SW480 (cell line): ENCODE measurements around the gene HBB.

ENCODE experiments used
- DNase-seq: peaks from one replicate; pipeline ENCODE4 v3.0.0-alpha.2; 2016; ENCODE audit warnings: low spot score

The HBB gene

GRCh38 chr11:5227681-5228080, 810 bp upstream of the HBB start:
- no peak for DNase-seq

DNA sequence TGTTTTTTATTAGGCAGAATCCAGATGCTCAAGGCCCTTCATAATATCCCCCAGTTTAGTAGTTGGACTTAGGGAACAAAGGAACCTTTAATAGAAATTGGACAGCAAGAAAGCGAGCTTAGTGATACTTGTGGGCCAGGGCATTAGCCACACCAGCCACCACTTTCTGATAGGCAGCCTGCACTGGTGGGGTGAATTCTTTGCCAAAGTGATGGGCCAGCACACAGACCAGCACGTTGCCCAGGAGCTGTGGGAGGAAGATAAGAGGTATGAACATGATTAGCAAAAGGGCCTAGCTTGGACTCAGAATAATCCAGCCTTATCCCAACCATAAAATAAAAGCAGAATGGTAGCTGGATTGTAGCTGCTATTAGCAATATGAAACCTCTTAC, 1.4 kb downstream of the HBB start:
- no peak for DNase-seq

DNA sequence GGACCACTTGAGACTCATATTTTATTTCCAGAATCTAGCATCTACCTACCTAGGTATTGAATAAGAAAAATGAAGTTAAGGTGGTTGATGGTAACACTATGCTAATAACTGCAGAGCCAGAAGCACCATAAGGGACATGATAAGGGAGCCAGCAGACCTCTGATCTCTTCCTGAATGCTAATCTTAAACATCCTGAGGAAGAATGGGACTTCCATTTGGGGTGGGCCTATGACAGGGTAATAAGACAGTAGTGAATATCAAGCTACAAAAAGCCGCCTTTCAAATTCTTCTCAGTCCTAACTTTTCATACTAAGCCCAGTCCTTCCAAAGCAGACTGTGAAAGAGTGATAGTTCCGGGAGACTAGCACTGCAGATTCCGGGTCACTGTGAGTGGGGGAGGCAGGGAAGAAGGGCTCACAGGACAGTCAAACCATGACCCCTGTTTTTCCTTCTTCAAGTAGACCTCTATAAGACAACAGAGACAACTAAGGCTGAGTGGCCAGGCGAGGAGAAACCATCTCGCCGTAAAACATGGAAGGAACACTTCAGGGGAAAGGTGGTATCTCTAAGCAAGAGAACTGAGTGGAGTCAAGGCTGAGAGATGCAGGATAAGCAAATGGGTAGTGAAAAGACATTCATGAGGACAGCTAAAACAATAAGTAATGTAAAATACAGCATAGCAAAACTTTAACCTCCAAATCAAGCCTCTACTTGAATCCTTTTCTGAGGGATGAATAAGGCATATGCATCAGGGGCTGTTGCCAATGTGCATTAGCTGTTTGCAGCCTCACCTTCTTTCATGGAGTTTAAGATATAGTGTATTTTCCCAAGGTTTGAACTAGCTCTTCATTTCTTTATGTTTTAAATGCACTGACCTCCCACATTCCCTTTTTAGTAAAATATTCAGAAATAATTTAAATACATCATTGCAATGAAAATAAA, 2.1 kb downstream of the HBB start:
- no peak for DNase-seq

GRCh38 chr11:5223686-5224085, 3.2 kb downstream of the HBB start:
- no peak for DNase-seq

- no peak for DNase-seq
These were observed 3.7 kb downstream of the HBB start for GRCh38 chr11:5223146-5223545.

- DNase-seq, result no peak
These were observed 16.4 kb downstream of the HBB start for GRCh38 chr11:5210376-5210885.

DNA sequence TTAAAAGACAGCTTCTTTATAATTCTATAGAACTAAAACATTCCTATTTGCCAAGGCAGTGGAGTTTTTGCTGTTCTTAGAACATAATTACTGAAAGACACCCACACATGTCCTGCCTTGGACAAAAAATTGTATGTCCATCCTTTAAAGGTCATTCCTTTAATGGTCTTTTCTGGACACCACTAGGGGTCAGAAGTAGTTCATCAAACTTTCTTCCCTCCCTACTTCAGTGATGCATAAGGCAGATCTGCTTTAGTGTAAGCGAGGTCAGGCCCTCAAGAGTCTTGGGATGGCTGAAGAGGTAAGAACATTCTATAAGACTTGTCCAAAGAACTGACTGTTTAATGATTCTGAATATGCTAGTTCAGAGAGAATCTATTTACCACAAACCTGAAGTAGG, 22.1 kb downstream of the HBB start:
- DNase-seq, result peak; percentile 62

DNA sequence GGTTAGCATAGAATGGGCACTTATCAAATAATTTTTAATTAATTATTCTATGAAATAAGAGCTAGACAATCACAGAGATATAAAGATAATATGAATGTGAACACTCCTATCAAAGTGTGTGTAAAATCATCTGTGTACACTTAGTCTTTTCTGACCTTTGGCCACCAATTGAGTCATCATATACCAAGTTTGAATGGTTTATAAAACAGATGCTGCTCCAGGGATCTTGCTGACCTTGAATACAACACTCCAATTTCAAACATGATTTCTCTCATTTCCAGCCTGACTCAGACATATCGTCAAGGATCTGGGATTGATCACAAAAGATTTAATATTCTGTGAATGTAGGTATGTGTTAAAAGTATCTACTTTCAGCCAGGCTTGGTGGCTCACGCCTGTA, 23.5 kb downstream of the HBB start:
- DNase-seq, result no peak

DNA sequence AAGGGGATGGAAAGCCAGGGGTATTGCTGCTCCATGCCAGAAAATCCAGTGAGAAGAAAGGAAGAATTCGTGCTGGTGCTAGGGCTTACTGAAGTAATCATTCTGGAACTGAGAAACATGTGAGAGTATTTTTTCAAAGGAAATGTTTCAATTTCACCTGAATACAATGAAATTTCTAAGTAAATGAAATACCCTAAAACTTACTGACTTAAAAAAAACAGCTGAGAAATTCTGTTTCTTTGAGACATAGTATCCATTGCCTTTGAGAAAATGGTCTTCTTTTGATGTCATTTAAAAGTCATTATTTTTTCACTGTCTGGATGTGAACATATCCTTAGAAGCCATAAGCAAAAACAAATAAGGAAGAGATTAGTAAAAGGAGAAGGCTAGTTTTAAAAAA, 26.3 kb downstream of the HBB start, which contains the start of gene OR51V1:
Gene OR51V1, minus strand, starts transcription at position 101 of the 400 bp plus-strand sequence. Its CDS starts 0 bp downstream, at position 101.
- DNase-seq, result no peak

- DNase-seq, result no peak
These were observed 28.6 kb downstream of the HBB start for GRCh38 chr11:5198285-5198684.

DNA sequence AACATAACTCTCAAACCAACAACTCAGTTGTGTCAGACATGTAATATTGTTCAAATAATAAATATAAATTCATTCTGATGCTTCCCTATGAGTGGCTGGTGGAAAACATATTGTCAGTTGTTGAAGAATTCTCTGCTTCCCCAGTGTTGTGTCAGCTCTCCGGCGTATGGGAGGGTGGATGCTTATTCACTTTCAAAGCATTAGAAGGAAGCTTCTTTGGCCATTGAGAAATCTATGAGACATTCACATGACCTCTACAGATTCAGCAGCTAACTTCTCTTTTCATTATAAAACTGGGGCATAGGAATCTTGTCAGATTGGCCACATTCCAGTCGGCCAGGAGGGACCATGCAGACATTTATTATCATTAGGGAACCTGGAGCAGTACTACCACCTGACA, 29.3 kb downstream of the HBB start:
- DNase-seq, result no peak

GRCh38 chr11:5196731-5197130, 30.1 kb downstream of the HBB start:
- no peak for DNase-seq

DNA sequence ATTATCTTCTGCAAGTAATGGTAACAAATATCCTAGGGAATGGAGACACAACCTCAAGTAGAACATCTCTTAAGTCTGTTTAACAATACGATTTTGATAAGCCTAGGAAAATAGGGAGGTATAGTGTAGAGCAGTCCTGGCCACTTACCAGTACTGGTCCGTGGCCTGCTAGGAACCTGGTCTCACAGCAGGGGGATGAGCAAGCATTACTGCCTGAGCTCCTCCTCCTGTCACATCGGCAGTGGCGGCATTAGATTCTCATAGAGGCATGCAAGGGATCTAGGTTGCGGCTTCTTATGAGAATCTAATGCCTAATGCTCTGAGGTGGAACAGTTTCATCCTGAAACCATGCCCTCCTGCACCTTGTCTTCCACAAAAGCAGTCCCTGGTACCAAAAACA, 30.8 kb downstream of the HBB start:
- DNase-seq, result no peak

- DNase-seq, result no peak
These were observed 34.1 kb downstream of the HBB start for GRCh38 chr11:5192738-5193137.

- DNase-seq, result no peak
These were observed 38.7 kb downstream of the HBB start for GRCh38 chr11:5188201-5188600.

DNA sequence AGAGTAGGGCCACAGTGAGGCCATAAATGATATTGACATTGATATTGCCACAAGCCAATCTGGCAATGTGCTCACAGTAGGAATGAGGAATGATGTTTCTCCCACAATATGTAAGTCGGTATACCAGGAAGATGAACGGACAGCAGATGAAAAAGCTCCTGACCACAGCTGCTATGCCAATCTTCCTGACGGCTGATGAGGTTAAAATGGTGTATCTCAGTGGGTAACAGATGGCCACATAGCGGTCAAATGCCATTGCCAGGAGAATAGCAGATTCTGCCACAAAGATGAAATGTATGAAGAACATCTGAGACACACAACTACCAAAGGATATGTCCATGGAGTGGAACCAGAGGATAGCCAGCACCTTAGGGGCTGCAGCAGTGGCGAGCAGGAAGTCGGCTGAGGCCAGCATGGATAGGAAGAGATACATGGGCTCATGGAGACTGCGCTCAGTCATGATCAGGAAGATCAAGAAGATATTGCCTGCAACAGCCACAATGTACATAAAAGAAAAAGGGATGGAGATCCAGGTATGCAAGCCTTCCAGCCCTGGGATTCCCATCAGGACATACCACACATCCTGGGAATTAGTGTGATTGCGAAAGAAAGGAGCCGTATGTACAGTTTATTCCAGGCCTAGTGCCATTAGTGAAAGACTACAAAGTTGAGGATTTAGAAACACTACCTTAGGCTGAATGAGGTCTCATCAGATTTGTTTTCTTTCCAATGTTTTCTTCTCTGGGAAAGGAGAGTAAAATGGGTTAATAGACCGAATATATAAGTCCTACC, 48.6 kb downstream of the HBB start:
- no peak for DNase-seq
